ENCODE results near the gene TRIP10.
A peak's percentile ranks its signal among the peaks of the same experiment; 100 is the strongest.

Gene TRIP10

DNA sequence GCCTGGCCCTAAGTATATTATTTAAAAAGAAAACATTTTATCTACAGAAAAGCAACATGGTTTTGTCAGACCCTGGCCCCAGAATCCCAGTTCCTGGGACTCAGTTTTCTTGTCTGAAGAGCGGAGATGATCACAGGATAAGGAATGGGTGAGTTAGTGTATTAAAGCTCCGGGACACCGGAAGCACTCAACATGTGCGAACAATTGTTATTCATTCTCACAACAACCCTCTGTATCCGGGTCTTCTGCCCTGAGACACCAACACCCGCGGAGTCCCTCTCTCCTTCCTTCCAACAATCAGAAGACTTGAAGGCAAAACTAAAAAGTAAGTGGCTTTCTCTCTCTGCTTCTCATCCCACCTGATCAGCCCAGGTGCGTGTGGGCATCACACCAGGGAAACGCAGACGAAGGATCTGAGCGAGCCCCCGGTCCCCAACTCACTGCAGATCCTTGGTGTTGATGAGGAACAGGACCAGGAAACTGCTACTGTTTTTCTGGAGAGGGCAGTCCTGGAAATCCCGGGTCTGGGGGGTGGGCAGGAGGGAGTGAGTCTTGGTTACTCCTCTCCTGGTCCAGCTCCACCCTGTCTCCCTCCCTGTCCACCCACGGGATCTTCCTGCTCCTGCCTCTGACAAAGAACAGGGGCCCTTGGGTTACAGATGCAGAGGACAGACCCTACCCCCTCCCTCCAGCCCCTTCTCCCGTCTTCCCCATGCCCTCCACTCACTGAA, 4.1 kb upstream of the TRIP10 start:
- DNase-seq (ENCODE audit: low spot score), result no peak
- TF ChIP-seq, protein P1, sequence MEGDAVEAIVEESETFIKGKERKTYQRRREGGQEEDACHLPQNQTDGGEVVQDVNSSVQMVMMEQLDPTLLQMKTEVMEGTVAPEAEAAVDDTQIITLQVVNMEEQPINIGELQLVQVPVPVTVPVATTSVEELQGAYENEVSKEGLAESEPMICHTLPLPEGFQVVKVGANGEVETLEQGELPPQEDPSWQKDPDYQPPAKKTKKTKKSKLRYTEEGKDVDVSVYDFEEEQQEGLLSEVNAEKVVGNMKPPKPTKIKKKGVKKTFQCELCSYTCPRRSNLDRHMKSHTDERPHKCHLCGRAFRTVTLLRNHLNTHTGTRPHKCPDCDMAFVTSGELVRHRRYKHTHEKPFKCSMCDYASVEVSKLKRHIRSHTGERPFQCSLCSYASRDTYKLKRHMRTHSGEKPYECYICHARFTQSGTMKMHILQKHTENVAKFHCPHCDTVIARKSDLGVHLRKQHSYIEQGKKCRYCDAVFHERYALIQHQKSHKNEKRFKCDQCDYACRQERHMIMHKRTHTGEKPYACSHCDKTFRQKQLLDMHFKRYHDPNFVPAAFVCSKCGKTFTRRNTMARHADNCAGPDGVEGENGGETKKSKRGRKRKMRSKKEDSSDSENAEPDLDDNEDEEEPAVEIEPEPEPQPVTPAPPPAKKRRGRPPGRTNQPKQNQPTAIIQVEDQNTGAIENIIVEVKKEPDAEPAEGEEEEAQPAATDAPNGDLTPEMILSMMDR (IDR thresholded peaks at IDR 0.05; ENCODE audit: extremely low read depth, missing control alignments), result no peak

DNA sequence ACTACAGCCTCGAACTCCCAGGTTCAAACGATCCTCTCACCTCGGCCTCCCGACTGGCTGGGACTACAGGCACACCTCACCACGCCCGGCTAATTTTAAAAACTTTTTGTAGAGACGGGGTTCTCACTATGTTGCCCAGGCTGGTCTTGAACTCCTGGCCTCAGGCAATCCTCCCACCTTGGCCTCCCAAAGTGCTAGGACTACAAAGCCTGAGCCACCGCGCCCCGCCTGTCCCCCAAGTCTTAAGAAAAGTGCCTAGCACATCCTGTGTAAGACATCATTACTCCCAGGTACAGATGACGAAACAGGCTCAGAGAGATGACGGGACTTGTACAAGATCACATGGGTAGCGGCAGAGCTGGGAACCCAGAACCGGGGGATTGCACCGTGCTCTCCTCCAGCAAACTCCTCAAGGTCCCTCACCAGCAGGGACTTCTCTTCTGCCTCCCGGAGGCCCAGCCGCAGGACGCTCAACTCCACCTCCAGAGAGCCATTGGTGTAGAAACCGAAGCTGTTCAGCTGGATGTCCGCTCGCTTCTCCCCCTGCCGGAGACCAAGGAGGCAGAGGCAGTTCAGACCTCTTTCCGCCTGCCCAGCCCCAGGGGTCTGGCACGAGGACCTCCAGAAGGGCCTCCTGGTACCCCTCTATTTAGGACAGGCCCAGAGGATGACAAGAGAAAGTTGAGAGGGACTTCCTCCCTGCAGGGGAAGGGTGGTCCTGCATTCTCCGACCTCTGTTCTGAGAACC, 3.1 kb upstream of the TRIP10 start:
- peak; percentile 89 for DNase-seq (ENCODE audit: low spot score)
- TF ChIP-seq, protein P1 (IDR thresholded peaks at IDR 0.05; ENCODE audit: extremely low read depth, missing control alignments), result peak; percentile 70

DNA sequence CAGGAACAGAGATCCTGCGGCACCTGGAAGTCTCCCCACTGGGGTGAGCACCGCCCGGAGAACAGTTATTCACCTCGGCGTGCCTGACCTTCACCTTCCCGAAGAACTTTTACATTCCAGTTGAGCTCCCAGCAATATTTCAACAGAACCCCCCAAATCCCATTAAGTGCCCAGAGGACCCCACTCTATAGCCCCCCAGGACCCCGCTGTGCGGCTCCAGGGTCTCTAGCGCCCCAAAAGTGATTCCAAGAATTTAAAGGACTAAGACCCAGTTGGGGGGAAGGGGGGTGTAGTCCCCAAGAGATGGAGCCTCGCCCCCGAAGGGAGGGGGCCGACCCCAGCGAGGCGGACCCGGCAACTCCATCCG, 2.6 kb upstream of the TRIP10 start:
- no peak for DNase-seq (ENCODE audit: low spot score)
- TF ChIP-seq, protein P1 (IDR thresholded peaks at IDR 0.05; ENCODE audit: extremely low read depth, missing control alignments), result no peak

DNA sequence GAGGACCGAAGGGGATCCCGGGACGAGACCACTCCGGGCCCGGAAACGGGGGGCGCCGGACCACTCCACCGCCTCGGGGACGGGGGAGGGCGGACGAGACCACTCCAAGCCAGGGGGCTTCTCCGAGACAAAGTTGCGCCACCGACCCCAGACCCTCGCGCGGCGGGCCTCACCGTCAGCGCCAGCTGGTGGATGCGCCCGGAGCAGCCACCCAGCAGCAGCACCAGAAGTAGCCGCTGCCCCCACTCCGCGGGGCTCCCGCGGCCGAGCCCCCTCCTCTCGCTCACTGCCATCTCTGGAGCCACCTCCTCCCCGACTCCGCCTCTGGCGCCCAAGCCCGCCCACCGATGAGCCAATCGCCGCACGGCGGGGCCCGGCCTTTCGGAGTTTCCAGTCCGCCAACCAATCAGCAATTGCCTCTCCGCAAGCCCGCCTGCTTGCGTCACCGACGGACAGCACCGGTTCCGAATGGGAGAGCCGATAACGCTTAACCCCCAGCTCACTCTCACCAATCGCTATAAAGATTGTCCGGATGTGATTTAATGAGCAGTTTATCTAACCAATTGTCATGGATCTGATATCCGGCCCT, 2.1 kb upstream of the TRIP10 start, which contains the start of gene GPR108:
GPR108 (minus strand) TSS at position 297 of the 589 bp plus-strand sequence; CDS start at position 293, 4 bp downstream.
- DNase-seq (ENCODE audit: low spot score), result peak; percentile 98
- TF ChIP-seq, protein P1 (IDR thresholded peaks at IDR 0.05; ENCODE audit: extremely low read depth, missing control alignments), result no peak

DNA sequence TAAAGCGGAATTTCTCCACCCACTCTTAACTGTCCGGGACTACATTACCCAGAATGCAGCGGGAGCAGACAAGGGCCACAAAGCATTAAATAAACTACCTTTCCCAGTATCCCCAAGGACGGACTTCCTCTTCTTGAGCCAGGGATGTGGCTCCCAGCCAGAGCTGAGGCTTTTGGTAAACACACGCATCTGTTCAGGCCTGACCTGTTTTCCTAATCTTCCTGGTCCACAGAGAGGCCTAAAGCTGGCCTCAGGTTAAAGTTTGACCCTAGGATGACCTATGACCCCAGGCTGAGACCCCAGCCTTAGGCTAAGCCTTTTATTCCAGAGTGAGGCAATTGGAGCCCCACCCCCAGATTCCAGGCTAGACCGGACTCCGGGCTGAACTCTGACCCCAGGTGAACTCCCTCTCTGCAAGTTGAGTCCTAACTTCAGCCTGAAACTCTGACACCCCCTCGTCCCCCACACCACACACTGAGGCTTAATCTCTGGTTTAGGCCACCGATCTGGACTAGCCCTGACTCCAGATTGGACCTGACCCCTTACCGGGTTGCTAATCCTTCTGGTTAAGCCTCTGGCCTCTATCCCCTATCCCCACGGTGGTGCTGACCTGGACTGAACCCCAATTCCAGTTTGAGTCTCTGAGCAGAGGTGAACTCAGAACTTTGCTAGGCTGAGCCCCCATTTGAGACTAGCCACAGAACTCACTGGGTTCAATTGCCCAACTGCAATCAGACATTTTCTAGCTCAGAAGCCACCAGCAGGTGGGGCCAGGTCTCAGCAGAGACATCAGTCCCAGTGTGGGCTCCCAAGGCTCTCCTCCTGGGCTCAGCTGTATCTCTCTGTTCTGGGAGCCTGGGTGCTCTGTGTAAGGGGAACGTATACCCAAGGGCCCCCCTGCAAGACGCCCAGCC, 1.4 kb upstream of the TRIP10 start:
- DNase-seq (ENCODE audit: low spot score), result peak; percentile 79
- TF ChIP-seq, protein P1 (IDR thresholded peaks at IDR 0.05; ENCODE audit: extremely low read depth, missing control alignments), result peak; percentile 52

DNA sequence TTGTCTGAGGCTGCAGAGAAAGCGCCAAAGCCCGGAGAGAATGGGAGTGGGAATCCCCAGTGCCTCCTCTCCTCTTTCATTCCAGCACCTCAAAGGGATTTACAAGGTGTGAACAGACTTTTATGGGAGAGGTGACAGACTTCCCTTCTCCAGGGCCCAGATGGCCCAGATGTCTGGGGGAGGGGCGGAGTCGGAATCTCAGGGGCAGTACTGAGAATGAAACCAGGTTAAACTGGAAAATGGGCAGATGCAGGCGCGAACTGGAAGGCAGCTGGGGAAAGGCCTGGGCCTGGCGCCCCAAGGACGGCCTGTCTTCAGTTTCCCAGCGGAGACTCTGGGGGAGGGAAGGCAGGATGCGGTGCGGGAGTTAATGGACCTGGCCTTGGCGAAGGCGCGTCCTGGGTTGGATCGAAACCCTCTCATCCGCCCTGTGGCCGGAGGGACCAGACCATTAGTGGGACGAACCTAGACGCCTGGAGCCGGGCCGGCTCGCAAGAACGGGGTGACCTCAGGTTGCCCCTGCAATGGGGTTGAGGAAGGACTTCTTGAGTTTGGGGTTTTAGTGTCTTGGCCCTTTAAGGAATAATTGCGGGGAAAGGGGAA, 592 bp upstream of the TRIP10 start:
- no peak for DNase-seq (ENCODE audit: low spot score)
- TF ChIP-seq, protein P1 (IDR thresholded peaks at IDR 0.05; ENCODE audit: extremely low read depth, missing control alignments), result no peak

All from GM20000 (cell line).